Mononuclear cell (primary cell): Measurements from ENCODE around the gene AP4S1. TPM values are rescaled to one million over a fixed set of nuclear protein-coding genes. Genes with fewer than 3 reads are reported as not detected.

Experiments used
- total RNA-seq: library from RNA; depleted of rRNA; stranded (reverse); fragments of >200 nt; gene quantifications from one replicate; pipeline ENCODE4 v1.2.3, GENCODE V29; 2012

Gene AP4S1
- total RNA-seq, 1 donor = 13.0 TPM

Other genes with a start within 250 kb of the AP4S1 start
- gene COCH, start 151.1 kb upstream of the AP4S1 start, total RNA-seq = 0.52 TPM
- 27.9 TPM for gene STRN3, start 730 bp downstream of the AP4S1 start, total RNA-seq
- gene HECTD1, start 182.1 kb downstream of the AP4S1 start, total RNA-seq = 236 TPM